H9 (cell line): ENCODE data around the gene BRI3. TPM values are rescaled to one million over a fixed set of nuclear protein-coding genes. Genes with fewer than 3 reads are reported as not detected.

ENCODE experiments used
- DNase-seq: peaks from one replicate; pipeline ENCODE4 v3.0.0-alpha.2; 2017
- H2AFZ ChIP-seq: one replicate; pipeline ENCODE4 v1.6.1; 2013; ENCODE audit warnings: mild to moderate bottlenecking, low read length, control low read depth, moderate library complexity
- H2AK5ac ChIP-seq: 2 replicates; pipeline ENCODE4 v1.6.1; 2013; ENCODE audit warnings: low read length, control low read depth, mixed read lengths; ENCODE audit not compliant: insufficient read length
- H2BK120ac ChIP-seq: one replicate; pipeline ENCODE4 v1.6.1; 2013; ENCODE audit warnings: low read depth, mild to moderate bottlenecking, low read length, control low read depth, inconsistent platforms; ENCODE audit not compliant: poor library complexity, severe bottlenecking
- H2BK12ac ChIP-seq: 2 replicates; pipeline ENCODE4 v1.6.1; 2013; ENCODE audit warnings: low read length, control low read depth, mixed read lengths, low read depth; ENCODE audit not compliant: insufficient read length
- H2BK15ac ChIP-seq: 2 replicates; pipeline ENCODE4 v1.6.1; 2013; ENCODE audit warnings: low read depth, low read length, control low read depth
- H2BK20ac ChIP-seq: one replicate; pipeline ENCODE4 v1.6.1; 2013; ENCODE audit warnings: low read depth, mild to moderate bottlenecking, low read length, control low read depth, inconsistent platforms; ENCODE audit not compliant: poor library complexity, severe bottlenecking
- H2BK5ac ChIP-seq: 2 replicates; pipeline ENCODE4 v1.6.1; 2013; ENCODE audit warnings: low read length, control low read depth, mixed read lengths; ENCODE audit not compliant: insufficient read length
- H3K14ac ChIP-seq: 2 replicates; pipeline ENCODE4 v1.6.1; 2013; ENCODE audit warnings: low read length, control low read depth; ENCODE audit not compliant: insufficient read depth
- H3K18ac ChIP-seq: 2 replicates; pipeline ENCODE4 v1.6.1; 2013; ENCODE audit warnings: low read depth, mild to moderate bottlenecking, mixed read lengths, low read length, control low read depth; ENCODE audit not compliant: insufficient read length
- H3K23ac ChIP-seq: 2 replicates; pipeline ENCODE4 v1.6.1; 2013; ENCODE audit warnings: low read length, control low read depth, mixed read lengths, low read depth; ENCODE audit not compliant: insufficient read length
- H3K23me2 ChIP-seq: 2 replicates; pipeline ENCODE4 v1.6.1; 2013; ENCODE audit warnings: low read depth, mild to moderate bottlenecking, mixed read lengths, low read length, control low read depth; ENCODE audit not compliant: insufficient read length, poor library complexity, severe bottlenecking
- H3K27ac ChIP-seq: 2 replicates; pipeline ENCODE4 v1.5.1; 2013; ENCODE audit warnings: low read length, control low read depth, mixed read lengths, low read depth; ENCODE audit not compliant: insufficient read length
- H3K27me3 ChIP-seq: 2 replicates; pipeline ENCODE4 v1.6.1; 2013; ENCODE audit warnings: low read length, control low read depth, inconsistent platforms; ENCODE audit not compliant: insufficient read depth
- H3K4ac ChIP-seq: 2 replicates; pipeline ENCODE4 v1.6.1; 2013; ENCODE audit warnings: low read depth, mild to moderate bottlenecking, control low read depth, inconsistent platforms, low read length, moderate library complexity
- H3K4me1 ChIP-seq: 2 replicates; pipeline ENCODE4 v1.6.1; 2013; ENCODE audit warnings: low read length, control low read depth, inconsistent platforms; ENCODE audit not compliant: insufficient read depth
- H3K4me2 ChIP-seq: 2 replicates; pipeline ENCODE4 v1.6.1; 2013; ENCODE audit warnings: low read length, control low read depth, mixed read lengths; ENCODE audit not compliant: insufficient read length, insufficient read depth
- H3K56ac ChIP-seq: 2 replicates; pipeline ENCODE4 v1.6.1; 2013; ENCODE audit warnings: low read depth, mild to moderate bottlenecking, mixed read lengths, low read length, control low read depth; ENCODE audit not compliant: insufficient read length
- H3K79me1 ChIP-seq: 2 replicates; pipeline ENCODE4 v1.6.1; 2013; ENCODE audit warnings: low read depth, mild to moderate bottlenecking, moderate library complexity, low read length, control low read depth, inconsistent platforms; ENCODE audit not compliant: insufficient read depth, poor library complexity, severe bottlenecking
- H3K79me2 ChIP-seq: 2 replicates; pipeline ENCODE4 v1.6.1; 2013; ENCODE audit warnings: low read length, control low read depth, inconsistent platforms; ENCODE audit not compliant: insufficient read depth
- H3K9ac ChIP-seq: 2 replicates; pipeline ENCODE4 v1.6.1; 2013; ENCODE audit warnings: low read length, control low read depth, mixed read lengths; ENCODE audit not compliant: insufficient read length; ENCODE audit errors: extremely low read depth
- H3K9me3 ChIP-seq: one replicate; pipeline ENCODE4 v1.6.1; 2013; ENCODE audit warnings: low read depth, low read length, inconsistent platforms; ENCODE audit not compliant: control insufficient read depth
- H3T11ph ChIP-seq: one replicate; pipeline ENCODE4 v1.6.1; 2013; ENCODE audit warnings: mild to moderate bottlenecking, low read length, control low read depth, inconsistent platforms
- H4K20me1 ChIP-seq: one replicate; pipeline ENCODE4 v1.6.1; 2013; ENCODE audit not compliant: control insufficient read depth, insufficient read length, insufficient read depth
- H4K5ac ChIP-seq: 2 replicates; pipeline ENCODE4 v1.6.1; 2013; ENCODE audit warnings: low read depth, mild to moderate bottlenecking, mixed read lengths, low read length, control low read depth; ENCODE audit not compliant: insufficient read length
- H4K8ac ChIP-seq: replicated peaks from 2 replicates; pipeline ENCODE4 v1.6.1; 2013; ENCODE audit warnings: low read length, control low read depth, mixed read lengths, low read depth; ENCODE audit not compliant: insufficient read length
- H4K91ac ChIP-seq: 2 replicates; pipeline ENCODE4 v1.6.1; 2013; ENCODE audit warnings: low read depth, mild to moderate bottlenecking, moderate library complexity, mixed read lengths, low read length, control low read depth; ENCODE audit not compliant: insufficient read length
- H3K27ac Mint-ChIP-seq, 3 experiments: 2 replicates in 2 of 3; 3 replicates in 1 of 3; pipeline ENCODE4 v1.8.0; 2020 to 2021; ENCODE audit warnings: mixed read lengths in 3 of 3, mild to moderate bottlenecking in 1 of 3, moderate library complexity in 1 of 3
- H3K27me3 Mint-ChIP-seq: 2 replicates; pipeline ENCODE4 v1.8.0; 2021; ENCODE audit warnings: low read depth, mild to moderate bottlenecking, moderate library complexity, mixed read lengths
- H3K36me3 Mint-ChIP-seq, 3 experiments: 2 replicates in 2 of 3; 3 replicates in 1 of 3; pipeline ENCODE4 v1.8.0; 2020 to 2021; ENCODE audit warnings: low read depth in 3 of 3, mixed read lengths in 3 of 3; ENCODE audit not compliant: insufficient read depth in 1 of 3
- H3K4me1 Mint-ChIP-seq, 2 experiments: 2 replicates each; pipeline ENCODE4 v1.8.0; 2020; ENCODE audit warnings: mixed read lengths in 2 of 2
- H3K4me3 Mint-ChIP-seq, 2 experiments: 2 replicates in 1 of 2; 3 replicates in 1 of 2; pipeline ENCODE4 v1.8.0; 2020 to 2021; ENCODE audit warnings: mild to moderate bottlenecking in 2 of 2, mixed read lengths in 2 of 2, moderate library complexity in 1 of 2
- H3K9me3 Mint-ChIP-seq, 2 experiments: 2 replicates in 1 of 2; 3 replicates in 1 of 2; pipeline ENCODE4 v1.8.0; 2020; ENCODE audit warnings: mild to moderate bottlenecking in 2 of 2, mixed read lengths in 2 of 2, moderate library complexity in 1 of 2
- CTCF ChIP-seq: fragments of 200-600 bp; sonication (generic); conservative IDR thresholded peaks from 3 replicates; pipeline ENCODE4 v1.8.0; 2021; ENCODE audit warnings: antibody characterized with exemption, mild to moderate bottlenecking
- WGBS: extraction: QIAGEN DNeasy Blood & Tissue Kit; methylation state at CpG from one replicate; pipeline ENCODE4 v1.1.7; 2013; ENCODE audit warnings: missing lambda C conversion rate, low lambda C conversion rate, mixed read lengths; ENCODE audit not compliant: insufficient read length; ENCODE audit errors: extremely low coverage; 5-methylcytosine and 5-hydroxymethylcytosine counted together
- total RNA-seq: library from RNA; stranded (reverse); gene quantifications from 2 replicates; pipeline ENCODE4 v1.2.1, GENCODE V29; 2021

Gene BRI3
- total RNA-seq, 1 experiment from 2014 or later = 102 TPM

- WGBS = no CpG with 5 or more reads among the region's 19 CpGs
These were observed 40.4 kb upstream of the BRI3 start for GRCh38 chr7:98240961-98241673.

More at GRCh38 chr7:98240961-98241673, 40.4 kb upstream of the BRI3 start:
- Histone ChIP-seq H3K4me2 (no peak overlapping the region), H2BK20ac (no peak overlapping the region), H4K91ac (no peak overlapping the region), H4K8ac (no peak overlapping the region), H3K14ac (no peak overlapping the region; the same call in 1 of the 2 replicates), H3K79me2 (no peaks in the 10 kb centered on the region), H2BK5ac (no peak overlapping the region), H4K20me1 (no peaks in the 10 kb centered on the region), H3K56ac (no peak overlapping the region), H3K9me3 (no peaks in the 10 kb centered on the region), H2AK5ac (no peak overlapping the region), H3T11ph (no peak overlapping the region), H3K23me2 (peaks cover 2% of the 10 kb centered on the region), H3K4me1 (no peaks in the 10 kb centered on the region), H2BK15ac (no peak overlapping the region), H3K18ac (peak overlapping the region; percentile 63), H3K23ac (no peak overlapping the region), H3K79me1 (no peaks in the 10 kb centered on the region), H3K9ac (no peak overlapping the region), H3K27ac (no peak overlapping the region), H4K5ac (peak overlapping the region; percentile 54), H3K27me3 (no peaks in the 10 kb centered on the region), H2AFZ (no peak overlapping the region), H2BK120ac (no peak overlapping the region), H2BK12ac (no peak overlapping the region), H3K4ac (no peak overlapping the region)
- TF ChIP-seq CTCF = peak; percentile 84
- Mint-ChIP-seq H3K4me1 (peaks cover 0 to 13% of the 10 kb centered on the region in 2 experiments; a peak in 3 of 4 replicates), H3K4me3 (no peak overlapping the region), H3K9me3 (no peaks in the 10 kb centered on the region), H3K27ac (peak overlapping the region; percentile 61 to 92 (median 87); a peak in 3 of 7 replicates), H3K27me3 (no peaks in the 10 kb centered on the region), H3K36me3 (peaks cover 0 to 3% (median 2%) of the 10 kb centered on the region in 3 experiments; a peak in 1 of 7 replicates)
- peak; percentile 64 for DNase-seq
